Measurements from ENCODE around the gene ATP1A4. TPM values are rescaled to one million over a fixed set of nuclear protein-coding genes. Genes with fewer than 3 reads are reported as not detected.
"Not testable (repeated sequence)": the region's sequence is repeated elsewhere in the genome, so short reads cannot be mapped to it uniquely, and the experiment has no call there.

Gene ATP1A4
- total RNA-seq, 1 experiment from 2014 or later: not detected

DNA sequence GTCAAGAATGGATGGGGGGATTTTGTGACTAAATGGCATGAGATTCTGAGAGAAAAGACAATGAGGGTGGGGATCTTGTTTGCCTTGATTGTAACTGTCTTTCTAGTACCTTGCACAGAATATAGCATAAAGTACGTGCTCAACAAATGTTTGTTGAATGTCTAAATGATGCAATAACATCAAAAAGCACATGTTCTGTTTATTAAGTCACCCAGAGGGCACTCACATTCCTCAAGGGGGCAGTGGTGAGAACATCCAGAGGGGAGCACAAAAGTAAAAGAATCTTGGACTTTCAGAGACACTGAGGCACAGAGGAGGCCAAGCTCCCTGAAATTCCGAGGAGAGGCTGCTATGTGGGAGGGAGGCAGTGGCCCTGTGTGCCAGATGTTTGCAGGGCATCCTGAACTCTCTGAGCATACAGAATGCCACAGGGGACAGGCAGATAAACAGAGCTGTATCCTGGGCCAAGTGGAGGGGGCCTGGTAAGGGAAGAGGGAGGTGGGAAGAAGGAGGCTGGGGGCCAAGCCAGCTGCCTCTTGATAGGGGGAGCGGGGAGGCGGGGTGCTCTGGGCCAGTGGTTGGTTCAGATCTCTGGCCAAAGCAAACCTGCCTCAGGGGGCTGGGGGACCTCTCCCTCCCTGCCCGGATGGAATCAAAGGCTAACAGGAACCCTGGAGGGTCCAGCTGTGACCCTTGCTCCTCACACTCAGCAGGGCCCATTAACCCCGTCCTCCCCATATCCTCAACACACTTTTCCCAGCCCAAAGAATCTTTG lies 42.3 kb upstream of the ATP1A4 start:
- POLR2A ChIA-PET (ENCODE audit: low non-redundant PET): no interaction called here
- H3K4me1 ChIP-seq (ENCODE audit: insufficient read depth, low read length, poor library complexity, severe bottlenecking): peaks cover 5% of the 10 kb centered on the region
- DNase-seq (ENCODE audit: low spot score): peak; percentile 80
- TF ChIP-seq EZH2 (IDR thresholded peaks at IDR 0.05; ENCODE audit: borderline replicate concordance, low read depth, low read length, poor library complexity, severe bottlenecking): no peak
- peak; percentile 69 for TF ChIP-seq CTCF (conservative IDR thresholded peaks at IDR 0.05; ENCODE audit: low read depth, low read length)
- H3K27ac ChIP-seq (ENCODE audit: low read depth, low read length, poor library complexity, severe bottlenecking): no peak overlapping the region
- H3K36me3 ChIP-seq (ENCODE audit: insufficient read depth, low read length, poor library complexity, severe bottlenecking): no peaks in the 10 kb centered on the region
- BruUV-seq (replicated peaks): no TSS peak
- no peak overlapping the region for H3K4me3 ChIP-seq (ENCODE audit: low read depth, low read length, poor library complexity, severe bottlenecking)
- no peaks in the 10 kb centered on the region for H3K9me3 ChIP-seq (ENCODE audit: low read depth, low read length, poor library complexity, severe bottlenecking)
- CTCF ChIA-PET: interaction anchor here (1.1 kb wide), 2 partner anchors 11 to 143 kb away, joined by 3 to 8 read pairs; partner anchors contain the start of gene IGSF8
- H3K27me3 ChIP-seq (replicated peaks; ENCODE audit: insufficient read depth, low read depth, low read length, poor library complexity): no peaks in the 10 kb centered on the region
- intact Hi-C loops (cut with micrococcal nuclease; ENCODE audit: unreplicated experiment): no loop called here

DNA sequence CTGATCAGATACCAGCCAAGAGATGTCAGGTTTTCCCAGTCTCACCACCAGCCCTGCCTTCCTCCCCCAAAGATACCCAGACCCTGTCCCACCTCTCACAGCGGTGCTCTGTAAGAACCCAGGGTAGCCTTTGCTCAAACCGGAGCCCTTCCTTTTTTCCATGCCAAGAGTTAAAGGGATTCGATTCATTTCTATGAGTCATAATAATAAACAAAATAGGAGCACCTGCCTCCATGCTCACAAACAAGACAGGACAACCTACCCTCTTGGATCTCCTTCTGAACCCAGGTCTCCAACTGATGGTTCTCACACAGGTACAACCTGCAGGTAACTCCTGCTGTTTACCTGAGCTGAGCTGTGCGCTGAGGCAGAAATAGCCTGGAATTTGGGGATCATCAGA lies 41.7 kb upstream of the ATP1A4 start:
- no TSS peak for BruUV-seq (replicated peaks)
- intact Hi-C loops (cut with micrococcal nuclease; ENCODE audit: unreplicated experiment): no loop called here
- ChIA-PET CTCF (interaction anchor here (1.1 kb wide), 2 partner anchors 11 to 142 kb away, joined by 3 to 8 read pairs; partner anchors contain the start of gene IGSF8), POLR2A (ENCODE audit: low non-redundant PET) (no interaction called here)
- Histone ChIP-seq H3K27ac (ENCODE audit: low read depth, low read length, poor library complexity, severe bottlenecking) (no peak overlapping the region), H3K4me1 (ENCODE audit: insufficient read depth, low read length, poor library complexity, severe bottlenecking) (peaks cover 5% of the 10 kb centered on the region), H3K36me3 (ENCODE audit: insufficient read depth, low read length, poor library complexity, severe bottlenecking) (no peaks in the 10 kb centered on the region), H3K4me3 (ENCODE audit: low read depth, low read length, poor library complexity, severe bottlenecking) (no peak overlapping the region), H3K27me3 (replicated peaks; ENCODE audit: insufficient read depth, low read depth, low read length, poor library complexity) (no peaks in the 10 kb centered on the region), H3K9me3 (ENCODE audit: low read depth, low read length, poor library complexity, severe bottlenecking) (no peaks in the 10 kb centered on the region)
- DNase-seq (ENCODE audit: low spot score): no peak
- TF ChIP-seq CTCF (conservative IDR thresholded peaks at IDR 0.05; ENCODE audit: low read depth, low read length) (no peak), EZH2 (IDR thresholded peaks at IDR 0.05; ENCODE audit: borderline replicate concordance, low read depth, low read length, poor library complexity, severe bottlenecking) (no peak)

DNA sequence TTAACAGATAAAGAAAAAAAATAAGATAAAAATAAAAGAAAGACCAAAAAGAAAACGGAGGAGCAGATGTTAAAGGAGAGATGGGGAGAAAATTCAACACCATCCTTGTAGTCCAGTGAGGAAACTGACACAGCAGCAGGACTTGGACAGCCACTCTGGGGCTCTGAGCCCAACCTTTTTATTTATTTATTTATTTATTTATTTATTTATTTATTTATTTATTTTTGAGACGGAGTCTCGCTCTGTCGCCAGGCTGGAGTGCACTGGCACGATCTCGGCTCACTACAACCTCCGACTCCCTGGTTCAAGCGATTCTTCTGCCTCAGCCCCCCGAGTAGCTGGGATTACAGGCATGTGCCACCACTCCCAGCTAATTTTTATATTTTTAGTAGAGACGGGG lies 39.9 kb upstream of the ATP1A4 start:
- CTCF ChIA-PET; H3K27ac ChIP-seq (ENCODE audit: low read depth, low read length, poor library complexity, severe bottlenecking); intact Hi-C loops (cut with micrococcal nuclease; ENCODE audit: unreplicated experiment); H3K9me3 ChIP-seq (ENCODE audit: low read depth, low read length, poor library complexity, severe bottlenecking); POLR2A ChIA-PET (ENCODE audit: low non-redundant PET); DNase-seq (ENCODE audit: low spot score); H3K27me3 ChIP-seq (replicated peaks; ENCODE audit: insufficient read depth, low read depth, low read length, poor library complexity); H3K4me1 ChIP-seq (ENCODE audit: insufficient read depth, low read length, poor library complexity, severe bottlenecking); H3K4me3 ChIP-seq (ENCODE audit: low read depth, low read length, poor library complexity, severe bottlenecking); BruUV-seq (replicated peaks); H3K36me3 ChIP-seq (ENCODE audit: insufficient read depth, low read length, poor library complexity, severe bottlenecking): not testable (repeated sequence)

- no peak for DNase-seq (ENCODE audit: low spot score)
- no peaks in the 10 kb centered on the region for H3K9me3 ChIP-seq (ENCODE audit: low read depth, low read length, poor library complexity, severe bottlenecking)
- BruUV-seq (replicated peaks): no TSS peak
- H3K4me1 ChIP-seq (ENCODE audit: insufficient read depth, low read length, poor library complexity, severe bottlenecking): peaks cover 5% of the 10 kb centered on the region
- POLR2A ChIA-PET (ENCODE audit: low non-redundant PET): no interaction called here
- H3K36me3 ChIP-seq (ENCODE audit: insufficient read depth, low read length, poor library complexity, severe bottlenecking): no peaks in the 10 kb centered on the region
- intact Hi-C loops (cut with micrococcal nuclease; ENCODE audit: unreplicated experiment): no loop called here
- H3K27me3 ChIP-seq (replicated peaks; ENCODE audit: insufficient read depth, low read depth, low read length, poor library complexity): no peaks in the 10 kb centered on the region
- CTCF ChIA-PET: interaction anchor here (0.5 to 0.6 kb wide), 2 partner anchors 11 to 34 kb away, joined by 3 to 5 read pairs; no protein-coding TSS in a partner anchor
- H3K27ac ChIP-seq (ENCODE audit: low read depth, low read length, poor library complexity, severe bottlenecking): no peak overlapping the region
- no peak overlapping the region for H3K4me3 ChIP-seq (ENCODE audit: low read depth, low read length, poor library complexity, severe bottlenecking)
- TF ChIP-seq CTCF (conservative IDR thresholded peaks at IDR 0.05; ENCODE audit: low read depth, low read length): no peak
Measured at GRCh38 chr1:160112357-160112756, 39.0 kb upstream of the ATP1A4 start.

Measured in A673 (cell line).